Activated CD4-positive, CD25-positive, alpha-beta regulatory T cell treated with anti-CD3 and anti-CD28 coated beads, Interleukin-2, amount 50 U/mL, for 16 hours (primary cell): Measurements from ENCODE around the gene XRN1.
"Not testable (repeated sequence)": the region's sequence is repeated elsewhere in the genome, so short reads cannot be mapped to it uniquely, and the experiment has no call there.

Experiments
- DNase-seq: peaks from one replicate; pipeline ENCODE4 v3.0.0-alpha.2; 2020; ENCODE audit warnings: low read depth, low spot score

XRN1 gene

GRCh38 chr3:142324275-142324953 lies 123.4 kb downstream of the XRN1 start:
- not testable (repeated sequence) for DNase-seq

- no peak for DNase-seq
Measured at GRCh38 chr3:142319912-142320311, 127.9 kb downstream of the XRN1 start.

- no peak for DNase-seq
Measured at GRCh38 chr3:142319094-142319493, 128.7 kb downstream of the XRN1 start.

GRCh38 chr3:142318331-142318730 lies 129.5 kb downstream of the XRN1 start:
- DNase-seq, result no peak

GRCh38 chr3:142315978-142316388 lies 131.9 kb downstream of the XRN1 start:
- not testable (repeated sequence) for DNase-seq

GRCh38 chr3:142315083-142315482 lies 132.8 kb downstream of the XRN1 start:
- no peak for DNase-seq

- DNase-seq, result no peak
Measured at GRCh38 chr3:142310439-142310838, 137.4 kb downstream of the XRN1 start.

GRCh38 chr3:142302847-142303246 lies 145.0 kb downstream of the XRN1 start:
- not testable (repeated sequence) for DNase-seq

GRCh38 chr3:142298626-142299025 lies 149.2 kb downstream of the XRN1 start:
- no peak for DNase-seq

- DNase-seq, result no peak
Measured at GRCh38 chr3:142296507-142296906, 151.3 kb downstream of the XRN1 start.

GRCh38 chr3:142287866-142288638 lies 159.8 kb downstream of the XRN1 start:
- DNase-seq, result no peak

GRCh38 chr3:142285083-142285517 lies 162.7 kb downstream of the XRN1 start:
- DNase-seq, result no peak

GRCh38 chr3:142282503-142282902 lies 165.3 kb downstream of the XRN1 start:
- DNase-seq, result no peak

- no peak for DNase-seq
Measured at GRCh38 chr3:142281474-142281873, 166.4 kb downstream of the XRN1 start.

GRCh38 chr3:142279965-142280590 lies 167.8 kb downstream of the XRN1 start:
- peak; percentile 14 for DNase-seq

- no peak for DNase-seq
Measured at GRCh38 chr3:142278451-142278850, 169.4 kb downstream of the XRN1 start.

GRCh38 chr3:142276781-142277180 lies 171.1 kb downstream of the XRN1 start:
- no peak for DNase-seq

- no peak for DNase-seq
Measured at GRCh38 chr3:142275856-142276255, 172.0 kb downstream of the XRN1 start.

GRCh38 chr3:142274908-142275307 lies 172.9 kb downstream of the XRN1 start:
- no peak for DNase-seq

GRCh38 chr3:142273501-142273900 lies 174.3 kb downstream of the XRN1 start:
- no peak for DNase-seq

- DNase-seq, result no peak
Measured at GRCh38 chr3:142272200-142272891, 175.5 kb downstream of the XRN1 start.

- no peak for DNase-seq
Measured at GRCh38 chr3:142270407-142270806, 177.4 kb downstream of the XRN1 start.
